GM12874 (cell line): ENCODE measurements around the gene ADAM30.

Experiments used
- CTCF ChIP-seq: IDR thresholded peaks from 2 replicates; pipeline ENCODE4 v1.5.1; 2011; ENCODE audit warnings: low read depth, mild to moderate bottlenecking, control low read depth, low read length, moderate library complexity; ENCODE audit not compliant: insufficient read depth

Gene ADAM30

GRCh38 chr1:119859647-119860046 is 36.7 kb downstream of the ADAM30 start:
- TF ChIP-seq CTCF = no peak

- TF ChIP-seq CTCF = no peak
Observed at GRCh38 chr1:119858126-119858525, 38.2 kb downstream of the ADAM30 start.

- no peak for TF ChIP-seq CTCF
Observed at GRCh38 chr1:119853155-119853554, 43.2 kb downstream of the ADAM30 start.

GRCh38 chr1:119844206-119844605 is 52.1 kb downstream of the ADAM30 start:
- peak; percentile 20; the same call in 1 of the 2 replicates for TF ChIP-seq CTCF
